K562 (cell line): ENCODE results near the gene TCP10L. TPM values are rescaled to one million over a fixed set of nuclear protein-coding genes. Genes with fewer than 3 reads are reported as not detected.

Experiments
- CHD1 ChIP-seq: fragments of 200-600 bp; sonication (generic); IDR thresholded peaks from one replicate; pipeline ENCODE4 v1.6.1; 2012; ENCODE audit warnings: mild to moderate bottlenecking, moderate library complexity, low read length, inconsistent platforms
- DDX20 ChIP-seq: fragments of 450-650 bp; IDR thresholded peaks from 2 replicates; pipeline ENCODE4 v1.6.1; 2016; ENCODE audit warnings: missing genetic modification characterization, low read depth, mild to moderate bottlenecking, missing compliant biosample characterization, moderate library complexity
- EP300 ChIP-seq: IDR thresholded peaks from 2 replicates; pipeline ENCODE4 v1.6.1; 2012; ENCODE audit warnings: low read length, improper control_type of control experiment
- FOXK2 ChIP-seq, 2 experiments: fragments of 450-650 bp; IDR thresholded peaks in 1 of 2; conservative IDR thresholded peaks in 1 of 2; 2 replicates each; pipeline ENCODE4 v1.6.1; 2016; ENCODE audit warnings: low read depth in 2 of 2, mild to moderate bottlenecking in 1 of 2
- FOXM1 ChIP-seq, 2 experiments: fragments of 450-650 bp in 1 of 2; sonication (generic) in 1 of 2; formaldehyde crosslinking in 1 of 2; IDR thresholded peaks; 2 replicates each; pipeline versions ENCODE4 v1.6.1 to v1.9.0; 2017 to 2022; ENCODE audit warnings: low read depth in 2 of 2, mild to moderate bottlenecking in 2 of 2, missing genetic modification reagents in 1 of 2, moderate library complexity in 1 of 2
- GATAD2A ChIP-seq: fragments of 450-650 bp; IDR thresholded peaks from 2 replicates; pipeline ENCODE4 v1.6.1; 2017
- KDM5B ChIP-seq: fragments of 200-600 bp; sonication (generic); IDR thresholded peaks from 2 replicates; pipeline ENCODE4 v1.6.1; 2012; ENCODE audit warnings: low read depth, mild to moderate bottlenecking, moderate library complexity, low read length, control low read depth, inconsistent platforms; ENCODE audit not compliant: insufficient replicate concordance
- MAZ ChIP-seq, 2 experiments: fragments of 450-650 bp in 1 of 2; sonication (generic) in 1 of 2; formaldehyde crosslinking; IDR thresholded peaks in 1 of 2; conservative IDR thresholded peaks in 1 of 2; 2 replicates each; pipeline versions ENCODE4 v1.4.0 to v1.5.0; 2020; ENCODE audit warnings: mild to moderate bottlenecking in 1 of 2, missing genetic modification reagents in 1 of 2
- MBD2 ChIP-seq: sonication (generic); IDR thresholded peaks from 2 replicates; pipeline ENCODE4 v1.6.1; 2016; ENCODE audit warnings: low read depth, borderline replicate concordance
- MTA3 ChIP-seq: fragments of 450-650 bp; formaldehyde crosslinking; IDR thresholded peaks from 2 replicates; pipeline ENCODE4 v1.6.1; 2017; ENCODE audit warnings: mild to moderate bottlenecking, borderline replicate concordance
- MYNN ChIP-seq, 2 experiments: sonication (generic); formaldehyde crosslinking in 1 of 2; IDR thresholded peaks; 2 replicates each; pipeline versions ENCODE4 v1.5.0 to v1.6.1; 2016 to 2020; ENCODE audit warnings: antibody characterized with exemption in 1 of 2, missing genetic modification reagents in 1 of 2
- NFXL1 ChIP-seq: fragments of 450-650 bp; formaldehyde crosslinking; IDR thresholded peaks from 2 replicates; pipeline ENCODE4 v1.4.0; 2021; ENCODE audit warnings: mild to moderate bottlenecking
- polyA plus RNA-seq, 8 experiments: library from polyadenylated mRNA; depleted of rRNA in 4 of 8; stranded (reverse) in 5 of 8; unstranded in 3 of 8; fragments of >200 nt; fragmentation: Nextera tagmentation in 2 of 8; fragmentation: Illumina TruSeq in 1 of 8; extraction: Ambion mirVana in 2 of 8; extraction: Trizol in 1 of 8; gene quantifications; 2 replicates each; pipeline versions ENCODE4 v1.2.1 to v1.2.3, GENCODE V29; 2011 to 2014; ENCODE audit warnings: inconsistent platforms in 1 of 8, missing spikeins in 1 of 8
- total RNA-seq, 7 experiments: library from RNA; depleted of rRNA in 6 of 7; stranded (reverse); fragments of >200 nt in 6 of 7; fragmentation: Illumina TruSeq in 2 of 7; extraction: Trizol in 2 of 7; gene quantifications; 2 replicates each; pipeline versions ENCODE4 v1.2.1 to v1.2.3, GENCODE V29; 2011 to 2021; ENCODE audit warnings: low replicate concordance in 1 of 7
- TF ChIP-seq, protein P1 (sequence below): IDR thresholded peaks from 3 replicates; pipeline ENCODE4 v1.6.1; 2011; ENCODE audit warnings: borderline replicate concordance, mild to moderate bottlenecking, moderate library complexity; ENCODE audit not compliant: insufficient read length; ENCODE audit errors: extremely low read depth
- TF ChIP-seq, protein P2 (sequence below): fragments of 200-400 bp; formaldehyde crosslinking; IDR thresholded peaks from 2 replicates; pipeline ENCODE4 v1.6.1; 2017; ENCODE audit warnings: mild to moderate bottlenecking, low read depth, low read length, moderate library complexity
- TF ChIP-seq, protein P3 (sequence below): fragments of 450-650 bp; IDR thresholded peaks from 2 replicates; pipeline ENCODE4 v1.6.1; 2016
- TF ChIP-seq, protein P4 (sequence below): fragments of 450-650 bp; IDR thresholded peaks from 2 replicates; pipeline ENCODE4 v1.6.1; 2016; ENCODE audit warnings: antibody characterized with exemption

The TCP10L gene
- total and polyA plus RNA-seq, 9 of the 15 experiments (the other 6 are each of a cell fraction or from before 2014, with no cell fraction given) = 0.34 to 0.91 (median 0.56) TPM; not detected in 2

DNA sequence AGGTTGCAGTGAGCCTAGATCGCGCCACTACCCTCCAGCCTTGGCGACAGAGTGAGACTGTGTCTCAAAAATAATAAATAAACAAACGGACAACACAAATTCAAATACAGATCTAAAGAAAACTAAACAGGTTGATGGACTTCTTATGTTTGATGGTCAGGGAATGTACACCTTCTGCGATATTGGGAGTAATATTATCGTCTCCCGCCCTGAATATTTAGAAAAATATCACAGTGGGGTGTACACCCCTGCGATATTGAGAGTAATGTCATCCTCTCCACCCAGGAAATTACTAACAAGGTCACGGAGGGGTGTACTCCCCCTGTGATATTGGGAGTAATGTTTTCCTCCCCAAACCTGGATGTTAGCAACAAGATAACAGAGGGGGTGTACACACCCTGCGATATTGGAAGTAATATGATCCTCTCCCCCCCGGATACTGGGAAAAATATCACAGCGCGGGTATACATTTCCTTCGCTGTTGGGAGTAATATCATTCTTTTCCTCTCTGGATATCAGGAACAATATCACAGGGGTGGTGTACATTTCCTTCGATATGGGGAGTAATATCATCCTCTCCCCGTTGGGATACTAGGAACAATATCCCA, 28.2 kb upstream of the TCP10L start (continued):
- TF ChIP-seq, protein P1, sequence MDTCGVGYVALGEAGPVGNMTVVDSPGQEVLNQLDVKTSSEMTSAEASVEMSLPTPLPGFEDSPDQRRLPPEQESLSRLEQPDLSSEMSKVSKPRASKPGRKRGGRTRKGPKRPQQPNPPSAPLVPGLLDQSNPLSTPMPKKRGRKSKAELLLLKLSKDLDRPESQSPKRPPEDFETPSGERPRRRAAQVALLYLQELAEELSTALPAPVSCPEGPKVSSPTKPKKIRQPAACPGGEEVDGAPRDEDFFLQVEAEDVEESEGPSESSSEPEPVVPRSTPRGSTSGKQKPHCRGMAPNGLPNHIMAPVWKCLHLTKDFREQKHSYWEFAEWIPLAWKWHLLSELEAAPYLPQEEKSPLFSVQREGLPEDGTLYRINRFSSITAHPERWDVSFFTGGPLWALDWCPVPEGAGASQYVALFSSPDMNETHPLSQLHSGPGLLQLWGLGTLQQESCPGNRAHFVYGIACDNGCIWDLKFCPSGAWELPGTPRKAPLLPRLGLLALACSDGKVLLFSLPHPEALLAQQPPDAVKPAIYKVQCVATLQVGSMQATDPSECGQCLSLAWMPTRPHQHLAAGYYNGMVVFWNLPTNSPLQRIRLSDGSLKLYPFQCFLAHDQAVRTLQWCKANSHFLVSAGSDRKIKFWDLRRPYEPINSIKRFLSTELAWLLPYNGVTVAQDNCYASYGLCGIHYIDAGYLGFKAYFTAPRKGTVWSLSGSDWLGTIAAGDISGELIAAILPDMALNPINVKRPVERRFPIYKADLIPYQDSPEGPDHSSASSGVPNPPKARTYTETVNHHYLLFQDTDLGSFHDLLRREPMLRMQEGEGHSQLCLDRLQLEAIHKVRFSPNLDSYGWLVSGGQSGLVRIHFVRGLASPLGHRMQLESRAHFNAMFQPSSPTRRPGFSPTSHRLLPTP = no peak
- TF ChIP-seq DDX20 (tag) = no peak
- TF ChIP-seq, protein P2, sequence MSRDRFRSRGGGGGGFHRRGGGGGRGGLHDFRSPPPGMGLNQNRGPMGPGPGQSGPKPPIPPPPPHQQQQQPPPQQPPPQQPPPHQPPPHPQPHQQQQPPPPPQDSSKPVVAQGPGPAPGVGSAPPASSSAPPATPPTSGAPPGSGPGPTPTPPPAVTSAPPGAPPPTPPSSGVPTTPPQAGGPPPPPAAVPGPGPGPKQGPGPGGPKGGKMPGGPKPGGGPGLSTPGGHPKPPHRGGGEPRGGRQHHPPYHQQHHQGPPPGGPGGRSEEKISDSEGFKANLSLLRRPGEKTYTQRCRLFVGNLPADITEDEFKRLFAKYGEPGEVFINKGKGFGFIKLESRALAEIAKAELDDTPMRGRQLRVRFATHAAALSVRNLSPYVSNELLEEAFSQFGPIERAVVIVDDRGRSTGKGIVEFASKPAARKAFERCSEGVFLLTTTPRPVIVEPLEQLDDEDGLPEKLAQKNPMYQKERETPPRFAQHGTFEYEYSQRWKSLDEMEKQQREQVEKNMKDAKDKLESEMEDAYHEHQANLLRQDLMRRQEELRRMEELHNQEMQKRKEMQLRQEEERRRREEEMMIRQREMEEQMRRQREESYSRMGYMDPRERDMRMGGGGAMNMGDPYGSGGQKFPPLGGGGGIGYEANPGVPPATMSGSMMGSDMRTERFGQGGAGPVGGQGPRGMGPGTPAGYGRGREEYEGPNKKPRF = no peak
- no peak for TF ChIP-seq NFXL1 (CRISPR knock-in tag)
- TF ChIP-seq MBD2 = 0 out of 2 replicates have a peak, but pooled peaks have one; percentile 18
- TF ChIP-seq KDM5B = no peak
- 0 out of 2 replicates have a peak, but pooled peaks have one; percentile 60 for TF ChIP-seq GATAD2A
- peak in 1 of 2 experiments; percentile 33; a peak in 1 of 4 replicates for TF ChIP-seq MAZ (CRISPR knock-in tag; conservative IDR thresholded peaks at IDR 0.05 in 1 of 2, IDR thresholded peaks at IDR 0.05 in 1 of 2)
- TF ChIP-seq, protein P3, sequence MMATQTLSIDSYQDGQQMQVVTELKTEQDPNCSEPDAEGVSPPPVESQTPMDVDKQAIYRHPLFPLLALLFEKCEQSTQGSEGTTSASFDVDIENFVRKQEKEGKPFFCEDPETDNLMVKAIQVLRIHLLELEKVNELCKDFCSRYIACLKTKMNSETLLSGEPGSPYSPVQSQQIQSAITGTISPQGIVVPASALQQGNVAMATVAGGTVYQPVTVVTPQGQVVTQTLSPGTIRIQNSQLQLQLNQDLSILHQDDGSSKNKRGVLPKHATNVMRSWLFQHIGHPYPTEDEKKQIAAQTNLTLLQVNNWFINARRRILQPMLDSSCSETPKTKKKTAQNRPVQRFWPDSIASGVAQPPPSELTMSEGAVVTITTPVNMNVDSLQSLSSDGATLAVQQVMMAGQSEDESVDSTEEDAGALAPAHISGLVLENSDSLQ = no peak
- TF ChIP-seq, protein P4, sequence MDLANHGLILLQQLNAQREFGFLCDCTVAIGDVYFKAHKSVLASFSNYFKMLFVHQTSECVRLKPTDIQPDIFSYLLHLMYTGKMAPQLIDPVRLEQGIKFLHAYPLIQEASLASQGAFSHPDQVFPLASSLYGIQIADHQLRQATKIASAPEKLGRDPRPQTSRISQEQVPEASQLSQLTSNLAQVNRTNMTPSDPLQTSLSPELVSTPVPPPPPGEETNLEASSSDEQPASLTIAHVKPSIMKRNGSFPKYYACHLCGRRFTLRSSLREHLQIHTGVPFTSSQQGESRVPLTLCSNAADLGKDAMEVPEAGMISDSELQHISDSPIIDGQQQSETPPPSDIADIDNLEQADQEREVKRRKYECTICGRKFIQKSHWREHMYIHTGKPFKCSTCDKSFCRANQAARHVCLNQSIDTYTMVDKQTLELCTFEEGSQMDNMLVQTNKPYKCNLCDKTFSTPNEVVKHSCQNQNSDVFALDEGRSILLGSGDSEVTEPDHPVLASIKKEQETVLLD = 0 out of 2 replicates have a peak, but pooled peaks have one; percentile 32
- no peak for TF ChIP-seq MYNN (IDR thresholded peaks at IDR 0.05)
- TF ChIP-seq MYNN (CRISPR knock-in tag; IDR thresholded peaks at IDR 0.05) = no peak
- peak; percentile 36 to 48; a peak in 1 of 4 replicates for TF ChIP-seq FOXK2 (conservative IDR thresholded peaks at IDR 0.05 in 1 of 2, IDR thresholded peaks at IDR 0.05 in 1 of 2; ENCODE audit: low read depth in 2 of 2)
- no peak for TF ChIP-seq CHD1
- TF ChIP-seq EP300 = peak; percentile 63; the same call in 1 of the 2 replicates
- no peak for TF ChIP-seq FOXM1 (IDR thresholded peaks at IDR 0.05; ENCODE audit: low read depth)
- TF ChIP-seq FOXM1 (CRISPR knock-in tag; IDR thresholded peaks at IDR 0.05; ENCODE audit: low read depth) = no peak
- TF ChIP-seq MTA3 = no peak; the same call in 1 of the 2 replicates
